HG03457 (cell line): Measurements from ENCODE around the gene RHBDL1.
"Not testable (repeated sequence)": the region's sequence is repeated elsewhere in the genome, so short reads cannot be mapped to it uniquely, and the experiment has no call there.

Experiments used
- ATAC-seq: cut with Tn5 transposase; IDR thresholded peaks from one replicate; pipeline ENCODE4 v1.9.1; 2021; ENCODE audit warnings: moderate number of reproducible peaks; ENCODE audit not compliant: unreplicated experiment

The RHBDL1 gene

GRCh38 chr16:704047-704446 is 28.6 kb downstream of the RHBDL1 start:
- ATAC-seq, result no peak

- ATAC-seq, result no peak
These were observed 29.3 kb downstream of the RHBDL1 start for GRCh38 chr16:704552-705380.

GRCh38 chr16:705431-706188 is 30.1 kb downstream of the RHBDL1 start, which contains the start of gene FBXL16:
Gene FBXL16, minus strand, starts transcription at chr16:705801. Its CDS starts 8,396 bp downstream, at chr16:697405.
- no peak for ATAC-seq

- no peak for ATAC-seq
These were observed 31.0 kb downstream of the RHBDL1 start for GRCh38 chr16:706189-707061.

- no peak for ATAC-seq
These were observed 31.6 kb downstream of the RHBDL1 start for GRCh38 chr16:707062-707538.

- no peak for ATAC-seq
These were observed 32.5 kb downstream of the RHBDL1 start for GRCh38 chr16:708019-708418.

GRCh38 chr16:708959-709358 is 33.5 kb downstream of the RHBDL1 start:
- no peak for ATAC-seq

GRCh38 chr16:709566-710499 is 34.4 kb downstream of the RHBDL1 start:
- no peak for ATAC-seq

- no peak for ATAC-seq
These were observed 35.1 kb downstream of the RHBDL1 start for GRCh38 chr16:710500-711075.

GRCh38 chr16:711084-711483 is 35.6 kb downstream of the RHBDL1 start:
- no peak for ATAC-seq

- no peak for ATAC-seq
These were observed 36.3 kb downstream of the RHBDL1 start for GRCh38 chr16:711548-712320.

GRCh38 chr16:712740-713250 is 37.3 kb downstream of the RHBDL1 start:
- not testable (repeated sequence) for ATAC-seq

- ATAC-seq, result no peak
These were observed 38.6 kb downstream of the RHBDL1 start for GRCh38 chr16:714079-714478.

- no peak for ATAC-seq
These were observed 39.3 kb downstream of the RHBDL1 start, which contains the start of gene METRN for GRCh38 chr16:714558-715476. Gene METRN, plus strand, starts transcription at chr16:715118. Its CDS starts 172 bp downstream, at chr16:715290.

GRCh38 chr16:715477-716199 is 40.2 kb downstream of the RHBDL1 start:
- ATAC-seq, result no peak

- no peak for ATAC-seq
These were observed 40.7 kb downstream of the RHBDL1 start for GRCh38 chr16:716200-716568.
